MV-4-11 (cell line): ENCODE results near the gene FAAP20.
A peak's percentile ranks its signal among the peaks of the same experiment; 100 is the strongest.

Source experiments
- DNase-seq: peaks from one replicate; lab custom pipeline; 2025; lab: John Stamatoyannopoulos, UW

FAAP20 gene

GRCh38 chr1:2194319-2194897 lies at the start of gene FAAP20:
Gene FAAP20 (minus strand): TSS chr1:2194772. CDS start chr1:2194749, 23 bp downstream.
- peak; percentile 56 for DNase-seq

GRCh38 chr1:2242814-2243725 lies 48.5 kb upstream of the FAAP20 start:
- DNase-seq, result peak; percentile 29

- DNase-seq, result no peak
These were observed 47.2 kb upstream of the FAAP20 start for GRCh38 chr1:2241820-2242219.

GRCh38 chr1:2240270-2241156 lies 45.9 kb upstream of the FAAP20 start:
- DNase-seq, result peak; percentile 71

GRCh38 chr1:2239384-2239985 lies 44.9 kb upstream of the FAAP20 start:
- no peak for DNase-seq

- DNase-seq, result no peak
These were observed 44.4 kb upstream of the FAAP20 start for GRCh38 chr1:2239013-2239370.

- no peak for DNase-seq
These were observed 43.9 kb upstream of the FAAP20 start for GRCh38 chr1:2238361-2239012.

- DNase-seq, result no peak
These were observed 43.2 kb upstream of the FAAP20 start for GRCh38 chr1:2237773-2238172.

- DNase-seq, result no peak
These were observed 42.4 kb upstream of the FAAP20 start for GRCh38 chr1:2236695-2237677.

- DNase-seq, result no peak
These were observed 40.9 kb upstream of the FAAP20 start for GRCh38 chr1:2235300-2235998.

- DNase-seq, result no peak
These were observed 40.2 kb upstream of the FAAP20 start for GRCh38 chr1:2234762-2235113.

GRCh38 chr1:2233997-2234761 lies 39.6 kb upstream of the FAAP20 start:
- DNase-seq, result peak; percentile 99

- no peak for DNase-seq
These were observed 38.9 kb upstream of the FAAP20 start for GRCh38 chr1:2233468-2233867.

GRCh38 chr1:2232916-2233438 lies 38.4 kb upstream of the FAAP20 start:
- no peak for DNase-seq

GRCh38 chr1:2232255-2232915 lies 37.8 kb upstream of the FAAP20 start:
- no peak for DNase-seq

GRCh38 chr1:2231532-2232254 lies 37.1 kb upstream of the FAAP20 start:
- peak; percentile 77 for DNase-seq

- DNase-seq, result no peak
These were observed 36.4 kb upstream of the FAAP20 start for GRCh38 chr1:2230781-2231531.
